HG02852 (cell line): ENCODE measurements around the gene LZTS2.
A peak's percentile ranks its signal among the peaks of the same experiment; 100 is the strongest.
"Not testable (repeated sequence)": the region's sequence is repeated elsewhere in the genome, so short reads cannot be mapped to it uniquely, and the experiment has no call there.

Experiments used
- ATAC-seq: cut with Tn5 transposase; IDR thresholded peaks from one replicate; pipeline ENCODE4 v1.9.1; 2021; ENCODE audit warnings: mild to moderate bottlenecking, moderate library complexity; ENCODE audit not compliant: unreplicated experiment

The LZTS2 gene

GRCh38 chr10:101031128-101031795 is 31.7 kb downstream of the LZTS2 start, which contains the start of the genes PDZD7 and SFXN3:
TSS of gene PDZD7 (minus strand) at chr10:101031129. CDS start at chr10:101030219, 910 bp downstream.
TSS of gene SFXN3 (plus strand) at chr10:101031234. CDS start at chr10:101034695, 3,461 bp downstream.
- ATAC-seq = peak; percentile 91

- ATAC-seq = peak; percentile 36
These were observed 32.4 kb downstream of the LZTS2 start for GRCh38 chr10:101031796-101032636.

- peak; percentile 3 for ATAC-seq
These were observed 33.1 kb downstream of the LZTS2 start for GRCh38 chr10:101032637-101033224.

- no peak for ATAC-seq
These were observed 33.7 kb downstream of the LZTS2 start for GRCh38 chr10:101033276-101033675.

GRCh38 chr10:101034404-101034803 is 34.8 kb downstream of the LZTS2 start:
- not testable (repeated sequence) for ATAC-seq

GRCh38 chr10:101035314-101035713 is 35.7 kb downstream of the LZTS2 start:
- ATAC-seq = no peak

GRCh38 chr10:101035916-101036702 is 36.5 kb downstream of the LZTS2 start:
- ATAC-seq = no peak

- no peak for ATAC-seq
These were observed 37.1 kb downstream of the LZTS2 start for GRCh38 chr10:101036726-101037125.

- ATAC-seq = no peak
These were observed 38.9 kb downstream of the LZTS2 start for GRCh38 chr10:101038484-101038883.

GRCh38 chr10:101040061-101040460 is 40.5 kb downstream of the LZTS2 start:
- ATAC-seq = no peak

GRCh38 chr10:101040851-101041250 is 41.2 kb downstream of the LZTS2 start:
- ATAC-seq = no peak

- peak; percentile 65 for ATAC-seq
These were observed 41.7 kb downstream of the LZTS2 start for GRCh38 chr10:101041252-101041761.

GRCh38 chr10:101042118-101042517 is 42.5 kb downstream of the LZTS2 start:
- ATAC-seq = no peak

GRCh38 chr10:101042667-101043362 is 43.2 kb downstream of the LZTS2 start:
- peak; percentile 96 for ATAC-seq

GRCh38 chr10:101043363-101043707 is 43.7 kb downstream of the LZTS2 start:
- no peak for ATAC-seq

GRCh38 chr10:101044117-101044516 is 44.5 kb downstream of the LZTS2 start:
- ATAC-seq = no peak

- no peak for ATAC-seq
These were observed 47.0 kb downstream of the LZTS2 start for GRCh38 chr10:101046332-101047238.

- ATAC-seq = no peak
These were observed 47.7 kb downstream of the LZTS2 start for GRCh38 chr10:101047268-101047667.
